Common myeloid progenitor, CD34-positive (primary cell): ENCODE measurements around the gene CHPF.
A peak's percentile ranks its signal among the peaks of the same experiment; 100 is the strongest.

Experiments
- CTCF ChIA-PET: fragments of 350-600 bp; sonication (Branson Sonifier 250); formaldehyde crosslinking; loops from one replicate; lab custom pipeline; 2021; ENCODE audit warnings: antibody characterized with exemption; lab: Charles Lee
- POLR2A ChIA-PET: fragments of 350-600 bp; sonication (Branson Sonifier 250); formaldehyde crosslinking; loops from one replicate; lab custom pipeline; 2021; ENCODE audit warnings: antibody characterized with exemption; lab: Charles Lee
- DNase-seq, 3 donors: peaks; one replicate each; pipeline versions ENCODE4 v3.0.0 to v3.0.0-alpha.2; 2013
- H3K27ac ChIP-seq, 2 experiments: 1 replicate in 1 of 2; 2 replicates in 1 of 2; pipeline ENCODE4 v1.7.0; 2013; ENCODE audit warnings: inconsistent platforms in 2 of 2, low read length in 2 of 2, mild to moderate bottlenecking in 2 of 2, low read depth in 1 of 2, moderate library complexity in 1 of 2; ENCODE audit not compliant: severe bottlenecking in 2 of 2, insufficient read depth in 1 of 2, poor library complexity in 1 of 2
- H3K27me3 ChIP-seq, 5 experiments: replicated peaks in 2 of 5; 1 replicate in 3 of 5; 2 replicates in 2 of 5; pipeline versions ENCODE4 v1.6.1 to v1.7.0; 2013; ENCODE audit warnings: low read length in 4 of 5, mild to moderate bottlenecking in 2 of 5, moderate library complexity in 2 of 5, inconsistent platforms in 1 of 5; ENCODE audit not compliant: insufficient read depth in 5 of 5, control insufficient read depth in 4 of 5
- H3K36me3 ChIP-seq, 4 experiments: 1 replicate in 2 of 4; 2 replicates in 2 of 4; pipeline versions ENCODE4 v1.6.1 to v1.7.0; 2013; ENCODE audit warnings: low read length in 3 of 4, control low read depth in 1 of 4, mild to moderate bottlenecking in 1 of 4; ENCODE audit not compliant: control insufficient read depth in 4 of 4, insufficient read depth in 4 of 4
- H3K4me1 ChIP-seq, 4 experiments: 1 replicate in 3 of 4; 2 replicates in 1 of 4; pipeline versions ENCODE4 v1.6.1 to v1.7.1; 2013; ENCODE audit warnings: low read length in 3 of 4, mild to moderate bottlenecking in 3 of 4, control low read depth in 1 of 4, inconsistent platforms in 1 of 4, moderate library complexity in 1 of 4; ENCODE audit not compliant: control insufficient read depth in 4 of 4, insufficient read depth in 4 of 4; ENCODE audit errors: control extremely low read depth in 1 of 4
- H3K4me3 ChIP-seq, 7 experiments: 1 replicate in 4 of 7; 2 replicates in 3 of 7; pipeline versions ENCODE4 v1.5.1 to v1.7.0; 2013; ENCODE audit warnings: mild to moderate bottlenecking in 7 of 7, low read length in 6 of 7, moderate library complexity in 6 of 7, inconsistent platforms in 2 of 7, low read depth in 2 of 7, control low read depth in 1 of 7; ENCODE audit not compliant: insufficient read depth in 4 of 7, control insufficient read depth in 1 of 7; ENCODE audit errors: extremely low read depth in 1 of 7
- H3K9me3 ChIP-seq, 5 experiments: 1 replicate in 4 of 5; 2 replicates in 1 of 5; pipeline versions ENCODE4 v1.6.1 to v1.7.1; 2013; ENCODE audit warnings: low read length in 4 of 5, mild to moderate bottlenecking in 2 of 5, inconsistent platforms in 1 of 5, low read depth in 1 of 5, moderate library complexity in 1 of 5; ENCODE audit not compliant: control insufficient read depth in 4 of 5, insufficient read depth in 2 of 5; ENCODE audit errors: control extremely low read depth in 1 of 5
- WGBS: methylation state at CpG from one replicate; pipeline ENCODE4 v1.1.5; 2013; ENCODE audit not compliant: insufficient coverage; 5-methylcytosine and 5-hydroxymethylcytosine counted together

CHPF gene

DNA sequence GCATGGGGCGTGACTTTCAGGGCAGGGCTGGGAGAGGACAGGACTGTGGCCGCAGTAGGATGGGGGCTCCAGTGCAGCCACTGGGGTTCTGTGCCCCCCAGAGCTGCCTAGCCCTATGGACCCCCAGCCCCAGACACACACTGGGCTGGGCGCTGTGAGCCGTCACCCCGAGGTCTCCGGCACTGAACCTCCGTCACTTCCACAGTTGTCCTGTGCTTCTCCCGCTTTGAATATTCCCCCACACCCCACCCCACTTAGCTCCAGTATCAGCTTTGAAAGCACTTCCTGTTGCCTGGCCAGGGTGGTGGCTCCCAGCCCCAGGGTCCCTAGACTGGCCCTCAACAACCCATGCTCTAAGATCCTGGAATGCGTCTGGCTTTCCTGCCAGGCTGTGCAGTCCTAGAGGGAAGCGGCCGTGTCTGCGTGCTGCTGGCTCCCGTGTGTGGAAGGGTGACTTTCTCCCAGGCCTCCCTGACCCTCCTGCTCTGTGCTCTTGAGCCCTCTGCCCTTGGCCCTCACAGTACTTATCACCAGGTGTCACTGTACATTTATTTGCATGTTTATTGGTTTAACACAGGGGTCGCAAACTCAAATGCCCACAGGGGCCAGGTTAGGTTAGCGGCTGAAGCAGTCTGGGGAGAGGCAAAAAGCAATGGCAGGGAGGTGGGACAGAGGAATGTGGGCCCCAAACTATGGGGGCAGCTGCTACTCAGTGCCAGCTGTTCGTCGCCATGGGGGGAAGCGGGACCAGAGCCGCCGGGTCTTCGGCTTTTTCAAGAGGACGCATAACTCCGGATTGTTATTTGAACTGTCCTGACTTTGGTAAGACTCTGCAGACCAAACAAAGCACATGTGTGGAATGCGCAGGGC is 17.8 kb upstream of the CHPF start:
- DNase-seq, result no peak
- Histone ChIP-seq H3K4me3 (no peak overlapping the region), H3K36me3 (peaks cover 0 to 26% (median 14%) of the 10 kb centered on the region in 4 experiments), H3K27me3 (no peaks in the 10 kb centered on the region), H3K9me3 (no peaks in the 10 kb centered on the region), H3K4me1 (no peaks in the 10 kb centered on the region), H3K27ac (no peak overlapping the region)
- ChIA-PET CTCF (interaction anchor here (0.7 to 14.3 kb wide), 15 partner anchors 10 to 158 kb away, joined by 3 to 117 read pairs (median 8); partner anchors contain the start of genes CHPF, OBSL1, STK11IP and TMEM198), POLR2A (interaction anchor here (0.6 kb wide), 1 partner anchor 566 kb away, joined by 4 read pairs; no protein-coding TSS in a partner anchor)
- WGBS, result 98% methylated on average over 21 of the region's 24 CpGs

DNA sequence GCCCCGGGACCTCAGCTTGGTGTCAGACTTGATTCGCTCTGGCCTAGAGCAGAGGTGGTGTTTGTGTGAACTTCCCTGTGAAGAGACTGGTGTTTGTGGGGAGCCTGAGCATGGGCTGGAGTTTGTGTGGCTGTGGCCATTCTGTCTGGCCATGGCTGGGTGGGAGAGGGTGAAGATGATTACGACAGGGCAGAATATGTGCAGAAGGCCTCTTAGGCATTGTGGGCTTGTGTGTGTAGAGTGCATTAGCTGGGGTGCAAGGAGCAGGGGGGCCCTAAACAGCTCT is 17.2 kb upstream of the CHPF start:
- Histone ChIP-seq H3K27me3 (no peaks in the 10 kb centered on the region), H3K27ac (no peak overlapping the region), H3K4me3 (no peak overlapping the region), H3K4me1 (no peaks in the 10 kb centered on the region), H3K36me3 (peaks cover 0 to 27% (median 14%) of the 10 kb centered on the region in 4 experiments), H3K9me3 (no peaks in the 10 kb centered on the region)
- POLR2A ChIA-PET, result interaction anchor here (1.0 kb wide), 1 partner anchor 10 kb away, joined by 3 read pairs; the partner anchor contains the start of gene OBSL1
- CTCF ChIA-PET, result interaction anchor here (0.6 to 14.3 kb wide), 19 partner anchors 10 to 169 kb away, joined by 3 to 117 read pairs (median 7); partner anchors contain the start of genes CHPF, OBSL1, STK11IP and TMEM198
- DNase-seq, result no peak
- WGBS, result 100% methylated on average over 1 of the region's 3 CpGs

DNA sequence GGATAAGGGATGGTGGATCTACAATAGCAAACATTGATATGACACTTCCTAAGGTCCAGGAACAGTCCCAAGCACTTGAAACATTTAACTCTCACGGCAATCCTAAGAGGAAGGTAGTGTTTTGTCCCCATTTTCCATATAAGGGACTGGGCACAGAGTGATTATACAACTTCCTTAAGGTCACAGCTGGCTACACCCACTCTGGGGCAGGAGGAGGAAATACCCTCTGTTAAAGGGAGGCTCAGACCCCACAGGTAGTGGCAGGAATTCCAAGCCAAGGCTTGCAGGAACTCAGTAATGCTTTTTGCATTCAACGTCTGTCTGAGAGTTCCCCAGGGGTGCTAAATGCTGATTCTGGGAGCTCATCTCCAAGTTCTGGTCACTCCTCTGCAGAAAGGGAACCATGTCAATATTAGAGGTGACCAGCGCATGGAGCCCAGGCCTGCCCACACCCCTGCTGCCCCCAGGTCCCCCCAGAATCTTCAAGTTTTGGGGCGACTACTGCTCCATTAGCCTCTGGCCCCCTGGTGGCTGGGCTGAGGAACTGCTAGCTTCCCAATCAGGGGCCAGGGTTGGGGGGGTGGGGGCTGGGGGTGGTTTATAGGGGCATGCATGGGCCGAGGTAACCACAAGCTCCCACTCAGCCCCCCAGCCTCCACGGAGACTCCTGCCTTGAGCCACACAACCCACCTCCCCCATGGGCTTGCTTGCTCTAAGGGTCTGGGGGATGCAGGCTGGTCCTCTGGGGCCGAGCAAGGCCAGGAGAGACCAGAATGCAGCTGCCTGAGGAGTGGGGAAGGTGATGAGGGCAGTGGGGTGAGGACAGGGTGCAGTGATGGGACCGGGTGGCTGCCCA is 16.7 kb upstream of the CHPF start:
- ChIA-PET CTCF (interaction anchor here (0.5 to 14.3 kb wide), 26 partner anchors 8 to 483 kb away, joined by 3 to 117 read pairs (median 5); partner anchors contain the start of genes CHPF, OBSL1, STK11IP and TMEM198), POLR2A (interaction anchor here (1.0 kb wide), 1 partner anchor 11 kb away, joined by 3 read pairs; the partner anchor contains the start of gene OBSL1)
- no peaks in the 10 kb centered on the region for H3K27me3 ChIP-seq
- peak in 1 of 3 donors; percentile 26 for DNase-seq
- no peak overlapping the region for H3K27ac ChIP-seq
- H3K4me3 ChIP-seq, result no peak overlapping the region
- no peaks in the 10 kb centered on the region for H3K4me1 ChIP-seq
- peaks cover 0 to 23% (median 11%) of the 10 kb centered on the region in 4 experiments for H3K36me3 ChIP-seq
- 61% methylated on average over 5 of the region's 8 CpGs for WGBS
- no peaks in the 10 kb centered on the region for H3K9me3 ChIP-seq

DNA sequence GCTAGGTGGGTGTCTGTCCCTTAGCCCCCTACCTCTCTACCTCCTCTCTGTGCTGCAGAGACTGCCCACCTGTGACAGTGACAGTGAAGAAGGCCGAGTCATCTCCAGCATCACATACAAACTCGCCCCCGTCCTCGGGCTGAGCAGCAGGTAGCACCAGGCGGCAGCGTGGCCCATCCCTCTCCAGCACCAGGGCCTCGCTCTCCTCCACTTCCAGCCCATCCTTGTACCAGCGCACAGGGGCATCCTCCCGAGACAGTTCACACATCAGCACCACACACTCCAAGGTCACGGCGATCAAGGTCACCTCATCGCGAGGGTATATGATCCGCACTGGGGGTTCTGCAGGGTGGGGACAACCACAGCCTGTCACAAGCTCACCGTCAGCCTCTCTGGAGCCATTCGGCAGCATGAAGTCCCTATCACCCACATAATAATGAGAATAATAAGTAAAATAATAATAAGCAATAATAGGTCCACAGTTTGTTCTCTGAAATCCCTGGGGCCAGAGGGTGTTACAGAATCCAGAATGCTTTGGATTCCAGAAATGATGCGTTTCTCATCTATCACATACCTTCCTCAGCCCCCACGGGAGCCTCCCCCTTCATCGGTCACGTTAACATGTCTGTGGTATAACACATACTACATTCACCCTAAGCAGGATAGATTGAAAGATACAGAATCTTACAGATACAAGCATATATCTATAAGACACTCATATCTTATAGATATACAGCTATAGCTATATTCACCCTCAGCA is 15.7 kb upstream of the CHPF start:
- no peaks in the 10 kb centered on the region for H3K9me3 ChIP-seq
- no peak overlapping the region for H3K27ac ChIP-seq
- ChIA-PET POLR2A (no interaction called here), CTCF (interaction anchor here (0.5 to 14.3 kb wide), 19 partner anchors 9 to 482 kb away, joined by 3 to 117 read pairs (median 6); partner anchors contain the start of genes CHPF, OBSL1, STK11IP and TMEM198)
- H3K27me3 ChIP-seq, result no peaks in the 10 kb centered on the region
- no peak overlapping the region for H3K4me3 ChIP-seq
- peaks cover 0 to 19% (median 11%) of the 10 kb centered on the region in 4 experiments for H3K36me3 ChIP-seq
- H3K4me1 ChIP-seq, result no peaks in the 10 kb centered on the region
- no peak for DNase-seq
- 95% methylated on average over 10 of the region's 20 CpGs for WGBS

DNA sequence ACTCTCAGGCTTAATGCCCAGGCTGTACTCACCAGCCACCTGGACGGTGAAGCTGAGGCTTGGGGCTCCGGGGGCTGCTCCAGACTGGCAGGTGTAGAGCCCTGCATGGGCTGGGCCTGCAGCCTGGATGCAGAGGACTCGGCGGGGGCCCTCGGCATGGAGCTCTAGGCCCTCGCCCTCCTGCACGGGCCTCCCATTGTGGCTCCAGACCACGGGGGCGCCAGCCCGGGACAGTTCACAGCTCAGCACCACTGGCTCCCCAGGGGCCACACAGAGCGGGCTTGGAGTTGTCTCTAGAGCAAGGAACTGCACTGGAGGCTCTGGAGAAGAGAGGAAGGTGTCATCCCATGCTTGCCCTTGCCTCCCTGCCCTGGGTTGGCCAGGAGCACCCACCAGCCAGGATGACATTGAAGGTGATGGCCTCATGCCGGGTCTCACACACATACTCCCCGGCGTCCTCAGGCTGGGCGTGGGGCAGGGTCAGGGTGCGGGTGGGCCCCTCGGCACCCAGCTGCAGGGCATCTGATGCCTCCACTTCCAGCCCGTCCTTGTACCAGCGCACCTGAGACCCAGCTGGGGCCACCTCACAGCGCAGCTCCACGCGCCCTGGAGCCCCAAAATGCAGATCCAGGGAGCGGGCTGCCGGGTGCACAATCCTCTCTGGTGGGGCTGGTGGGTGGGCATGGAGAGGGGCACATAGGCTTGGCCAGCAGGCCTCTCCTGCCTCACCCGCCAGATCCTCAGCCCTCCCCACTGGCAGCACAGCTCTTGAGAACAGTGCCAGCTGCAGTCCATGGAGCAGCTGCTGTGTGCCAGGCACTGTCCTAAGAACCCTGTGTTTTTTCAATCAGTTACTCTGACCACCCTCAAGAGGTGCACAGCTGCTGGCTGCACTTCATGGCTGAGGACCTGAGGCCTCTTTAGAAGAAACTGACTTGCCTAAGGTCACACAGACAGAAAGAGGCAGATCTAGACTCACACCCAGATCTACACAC is 14.5 kb upstream of the CHPF start:
- Histone ChIP-seq H3K4me3 (no peak overlapping the region), H3K27ac (no peak overlapping the region), H3K4me1 (peaks cover 0 to 4% (median 2%) of the 10 kb centered on the region in 4 experiments), H3K27me3 (peaks cover 0 to 9% (median 2%) of the 10 kb centered on the region in 5 experiments), H3K9me3 (no peaks in the 10 kb centered on the region), H3K36me3 (peaks cover 0 to 12% (median 5%) of the 10 kb centered on the region in 4 experiments)
- ChIA-PET POLR2A (no interaction called here), CTCF (interaction anchor here (1.1 to 14.3 kb wide), 3 partner anchors 15 to 18 kb away, joined by 3 to 117 read pairs (median 3); partner anchors contain the start of genes CHPF and TMEM198)
- 99% methylated on average over 21 of the region's 25 CpGs for WGBS
- DNase-seq, result no peak
